Neural cell (in vitro differentiated cells): ENCODE results near the gene PLXNA3. TPM values are rescaled to one million over a fixed set of nuclear protein-coding genes. Genes with fewer than 3 reads are reported as not detected.

Experiments used
- H2AFZ ChIP-seq: fragments of 200-600, 300-800 bp; sonication (generic), shearing (Covaris generic); 2 replicates; pipeline ENCODE4 v1.6.0; 2014; ENCODE audit warnings: low read depth, mild to moderate bottlenecking, antibody characterized with exemption, low read length, moderate library complexity
- H3F3A ChIP-seq: fragments of 200-600 bp; shearing (Covaris generic); 2 replicates; pipeline ENCODE4 v1.6.1; 2016; ENCODE audit warnings: mild to moderate bottlenecking, moderate library complexity, mixed read lengths, antibody characterized with exemption, low read length; ENCODE audit not compliant: insufficient read depth, poor library complexity, severe bottlenecking
- H3K27ac ChIP-seq: fragments of 200-600, 300-800 bp; sonication (generic), shearing (Covaris generic); 2 replicates; pipeline ENCODE4 v1.5.1; 2014; ENCODE audit warnings: mild to moderate bottlenecking, low read length, moderate library complexity
- H3K27me3 ChIP-seq: fragments of 300-800, 200-600 bp; sonication (generic), shearing (Covaris generic); 2 replicates; pipeline ENCODE4 v1.6.0; 2014; ENCODE audit warnings: mild to moderate bottlenecking, low read depth, low read length, moderate library complexity; ENCODE audit not compliant: insufficient read depth
- H3K36me3 ChIP-seq: fragments of 300-800, 200-600 bp; sonication (generic), shearing (Covaris generic); 2 replicates; pipeline ENCODE4 v1.5.1; 2014; ENCODE audit warnings: mild to moderate bottlenecking, antibody characterized with exemption, low read length, moderate library complexity; ENCODE audit not compliant: insufficient read depth
- H3K4me2 ChIP-seq: fragments of 300-800, 200-600 bp; sonication (generic), shearing (Covaris generic); 2 replicates; pipeline ENCODE4 v1.6.0; 2014; ENCODE audit warnings: mild to moderate bottlenecking, low read length
- H3K4me3 ChIP-seq: fragments of 300-800, 200-600 bp; sonication (generic), shearing (Covaris generic); 2 replicates; pipeline ENCODE4 v1.5.1; 2014; ENCODE audit warnings: mild to moderate bottlenecking, low read length, moderate library complexity
- H3K79me2 ChIP-seq: fragments of 200-600 bp; shearing (Covaris generic); replicated peaks from 2 replicates; pipeline ENCODE4 v1.6.0; 2014; ENCODE audit warnings: mild to moderate bottlenecking, low read length, moderate library complexity; ENCODE audit not compliant: insufficient read depth
- H3K9ac ChIP-seq: fragments of 300-800, 200-600 bp; sonication (generic), shearing (Covaris generic); 2 replicates; pipeline ENCODE4 v1.6.1; 2016; ENCODE audit warnings: mild to moderate bottlenecking, low read length, mixed read lengths
- H3K9me2 ChIP-seq: fragments of 200-600 bp; shearing (Covaris generic); 2 replicates; pipeline ENCODE4 v1.6.1; 2016; ENCODE audit warnings: mild to moderate bottlenecking, low read length, mixed read lengths; ENCODE audit not compliant: insufficient read depth
- H3K9me3 ChIP-seq: fragments of 200-600, 300-800 bp; sonication (generic), shearing (Covaris generic); 2 replicates; pipeline ENCODE4 v1.6.1; 2016; ENCODE audit warnings: mild to moderate bottlenecking, mixed run types, low read length, moderate library complexity, mixed read lengths
- H4K20me1 ChIP-seq: fragments of 200-600 bp; shearing (Covaris generic); 2 replicates; pipeline ENCODE4 v1.6.1; 2016; ENCODE audit warnings: mild to moderate bottlenecking, mixed run types; ENCODE audit not compliant: insufficient read depth
- EP300 ChIP-seq: fragments of 450-650 bp; conservative IDR thresholded peaks from 2 replicates; pipeline ENCODE4 v1.6.1; 2014; ENCODE audit warnings: antibody characterized with exemption, mild to moderate bottlenecking, moderate library complexity; ENCODE audit not compliant: poor library complexity, severe bottlenecking
- EZH2 ChIP-seq: fragments of 200-600, 300-800 bp; shearing (Covaris generic), sonication (generic); IDR thresholded peaks from 2 replicates; pipeline ENCODE4 v1.6.1; 2014; ENCODE audit warnings: antibody characterized with exemption, low read length, borderline replicate concordance, mild to moderate bottlenecking; ENCODE audit not compliant: insufficient read depth, poor library complexity, severe bottlenecking
- MXI1 ChIP-seq: fragments of 450-650 bp; conservative IDR thresholded peaks from 2 replicates; pipeline ENCODE4 v1.6.1; 2014; ENCODE audit warnings: antibody characterized with exemption, mild to moderate bottlenecking; ENCODE audit not compliant: poor library complexity, severe bottlenecking
- POLR2AphosphoS5 ChIP-seq: IDR thresholded peaks from 2 replicates; pipeline ENCODE4 v1.6.1; 2012
- RAD21 ChIP-seq: fragments of 450-650 bp; conservative IDR thresholded peaks from 2 replicates; pipeline ENCODE4 v1.6.1; 2014; ENCODE audit warnings: antibody characterized with exemption, mild to moderate bottlenecking, moderate library complexity
- SMC3 ChIP-seq: fragments of 450-650 bp; conservative IDR thresholded peaks from 2 replicates; pipeline ENCODE4 v1.6.1; 2014; ENCODE audit warnings: antibody characterized with exemption, mild to moderate bottlenecking, moderate library complexity; ENCODE audit not compliant: poor library complexity
- TAF1 ChIP-seq: IDR thresholded peaks from 2 replicates; pipeline ENCODE4 v1.6.1; 2012; ENCODE audit warnings: low read depth
- polyA plus RNA-seq: library from polyadenylated mRNA; depleted of rRNA; stranded (reverse); fragments of >200 nt; gene quantifications from 2 replicates; pipeline ENCODE4 v1.2.3, GENCODE V29; 2014
- TF ChIP-seq, protein P1 (sequence below): fragments of 450-650 bp; IDR thresholded peaks from 2 replicates; pipeline ENCODE4 v1.5.1; 2014; ENCODE audit warnings: antibody characterized with exemption, mild to moderate bottlenecking, moderate library complexity; ENCODE audit not compliant: poor library complexity, severe bottlenecking
- TF ChIP-seq, protein P2 (sequence below): IDR thresholded peaks from 2 replicates; pipeline ENCODE4 v1.6.1; 2012; ENCODE audit warnings: borderline replicate concordance

PLXNA3 gene
- polyA plus RNA-seq, 1 donor from 2014 or later = 17.2 TPM

DNA sequence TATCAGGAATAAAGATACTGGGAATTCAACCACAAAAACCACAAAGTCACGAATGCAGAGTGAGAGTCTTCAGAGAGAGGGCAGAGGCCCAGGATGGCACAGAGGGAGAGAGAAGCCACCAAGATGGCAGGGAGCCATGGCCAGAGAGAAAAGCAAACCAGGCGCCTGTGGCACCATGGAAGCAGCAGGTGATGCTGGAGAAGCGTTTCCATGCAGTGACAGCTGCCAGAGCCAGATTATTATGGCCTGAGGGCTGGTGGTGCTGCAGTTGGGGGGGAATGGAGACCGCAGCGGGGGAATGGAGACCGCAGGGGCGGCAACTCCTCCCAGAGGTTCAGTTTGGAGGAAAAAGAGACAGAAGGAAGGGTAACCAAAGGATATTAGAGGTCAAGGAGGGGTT, 40.9 kb upstream of the PLXNA3 start:
- no peaks in the 10 kb centered on the region for H3K79me2 ChIP-seq
- H3K9me2 ChIP-seq = no peaks in the 10 kb centered on the region
- no peaks in the 10 kb centered on the region for H3F3A ChIP-seq
- H3K9me3 ChIP-seq = no peaks in the 10 kb centered on the region
- no peak overlapping the region for H3K27ac ChIP-seq
- no peaks in the 10 kb centered on the region for H3K36me3 ChIP-seq
- no peaks in the 10 kb centered on the region for H3K27me3 ChIP-seq
- no peaks in the 10 kb centered on the region for H4K20me1 ChIP-seq
- TF ChIP-seq EP300 = no peak
- TF ChIP-seq TAF1 = no peak
- TF ChIP-seq, protein P1, sequence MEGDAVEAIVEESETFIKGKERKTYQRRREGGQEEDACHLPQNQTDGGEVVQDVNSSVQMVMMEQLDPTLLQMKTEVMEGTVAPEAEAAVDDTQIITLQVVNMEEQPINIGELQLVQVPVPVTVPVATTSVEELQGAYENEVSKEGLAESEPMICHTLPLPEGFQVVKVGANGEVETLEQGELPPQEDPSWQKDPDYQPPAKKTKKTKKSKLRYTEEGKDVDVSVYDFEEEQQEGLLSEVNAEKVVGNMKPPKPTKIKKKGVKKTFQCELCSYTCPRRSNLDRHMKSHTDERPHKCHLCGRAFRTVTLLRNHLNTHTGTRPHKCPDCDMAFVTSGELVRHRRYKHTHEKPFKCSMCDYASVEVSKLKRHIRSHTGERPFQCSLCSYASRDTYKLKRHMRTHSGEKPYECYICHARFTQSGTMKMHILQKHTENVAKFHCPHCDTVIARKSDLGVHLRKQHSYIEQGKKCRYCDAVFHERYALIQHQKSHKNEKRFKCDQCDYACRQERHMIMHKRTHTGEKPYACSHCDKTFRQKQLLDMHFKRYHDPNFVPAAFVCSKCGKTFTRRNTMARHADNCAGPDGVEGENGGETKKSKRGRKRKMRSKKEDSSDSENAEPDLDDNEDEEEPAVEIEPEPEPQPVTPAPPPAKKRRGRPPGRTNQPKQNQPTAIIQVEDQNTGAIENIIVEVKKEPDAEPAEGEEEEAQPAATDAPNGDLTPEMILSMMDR = no peak
- no peak for TF ChIP-seq EZH2
- no peak for TF ChIP-seq POLR2AphosphoS5
- no peak for TF ChIP-seq SMC3
- TF ChIP-seq MXI1 = no peak
- TF ChIP-seq, protein P2, sequence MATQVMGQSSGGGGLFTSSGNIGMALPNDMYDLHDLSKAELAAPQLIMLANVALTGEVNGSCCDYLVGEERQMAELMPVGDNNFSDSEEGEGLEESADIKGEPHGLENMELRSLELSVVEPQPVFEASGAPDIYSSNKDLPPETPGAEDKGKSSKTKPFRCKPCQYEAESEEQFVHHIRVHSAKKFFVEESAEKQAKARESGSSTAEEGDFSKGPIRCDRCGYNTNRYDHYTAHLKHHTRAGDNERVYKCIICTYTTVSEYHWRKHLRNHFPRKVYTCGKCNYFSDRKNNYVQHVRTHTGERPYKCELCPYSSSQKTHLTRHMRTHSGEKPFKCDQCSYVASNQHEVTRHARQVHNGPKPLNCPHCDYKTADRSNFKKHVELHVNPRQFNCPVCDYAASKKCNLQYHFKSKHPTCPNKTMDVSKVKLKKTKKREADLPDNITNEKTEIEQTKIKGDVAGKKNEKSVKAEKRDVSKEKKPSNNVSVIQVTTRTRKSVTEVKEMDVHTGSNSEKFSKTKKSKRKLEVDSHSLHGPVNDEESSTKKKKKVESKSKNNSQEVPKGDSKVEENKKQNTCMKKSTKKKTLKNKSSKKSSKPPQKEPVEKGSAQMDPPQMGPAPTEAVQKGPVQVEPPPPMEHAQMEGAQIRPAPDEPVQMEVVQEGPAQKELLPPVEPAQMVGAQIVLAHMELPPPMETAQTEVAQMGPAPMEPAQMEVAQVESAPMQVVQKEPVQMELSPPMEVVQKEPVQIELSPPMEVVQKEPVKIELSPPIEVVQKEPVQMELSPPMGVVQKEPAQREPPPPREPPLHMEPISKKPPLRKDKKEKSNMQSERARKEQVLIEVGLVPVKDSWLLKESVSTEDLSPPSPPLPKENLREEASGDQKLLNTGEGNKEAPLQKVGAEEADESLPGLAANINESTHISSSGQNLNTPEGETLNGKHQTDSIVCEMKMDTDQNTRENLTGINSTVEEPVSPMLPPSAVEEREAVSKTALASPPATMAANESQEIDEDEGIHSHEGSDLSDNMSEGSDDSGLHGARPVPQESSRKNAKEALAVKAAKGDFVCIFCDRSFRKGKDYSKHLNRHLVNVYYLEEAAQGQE = no peak
- TF ChIP-seq RAD21 = no peak
- H3K4me2 ChIP-seq = no peak overlapping the region
- H3K4me3 ChIP-seq = no peak overlapping the region
- H2AFZ ChIP-seq = no peak overlapping the region
- no peak overlapping the region for H3K9ac ChIP-seq

DNA sequence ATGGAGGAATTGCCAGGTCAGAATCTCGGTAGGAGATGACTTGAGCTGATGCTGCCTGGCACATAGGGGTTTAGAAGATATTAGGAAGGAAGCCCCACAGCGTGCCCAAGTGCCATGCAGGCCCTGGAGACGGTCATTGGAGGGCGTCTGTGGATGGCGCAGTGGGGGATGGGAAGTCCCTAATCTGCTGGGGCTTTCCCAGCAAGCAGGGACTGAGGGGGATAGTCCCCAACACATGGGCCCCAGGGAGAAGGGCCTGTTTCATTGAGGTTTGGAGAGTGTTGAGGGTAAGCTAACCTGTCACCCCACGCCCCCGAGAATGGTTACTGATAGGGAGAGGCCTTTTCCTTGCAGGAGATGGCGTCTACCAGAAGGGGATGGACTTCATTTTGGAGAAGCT, 38.9 kb upstream of the PLXNA3 start:
- no peak overlapping the region for H3K4me2 ChIP-seq
- H3K4me3 ChIP-seq = no peak overlapping the region
- no peaks in the 10 kb centered on the region for H4K20me1 ChIP-seq
- H3K9me3 ChIP-seq = no peaks in the 10 kb centered on the region
- TF ChIP-seq EZH2 (no peak), TAF1 (no peak), SMC3 (no peak), POLR2AphosphoS5 (no peak), RAD21 (no peak), EP300 (no peak), MXI1 (no peak)
- TF ChIP-seq, protein P1 = no peak
- TF ChIP-seq, protein P2 = no peak
- H3K27ac ChIP-seq = no peak overlapping the region
- no peaks in the 10 kb centered on the region for H3K9me2 ChIP-seq
- H3K79me2 ChIP-seq = no peaks in the 10 kb centered on the region
- H3K27me3 ChIP-seq = no peaks in the 10 kb centered on the region
- no peak overlapping the region for H3K9ac ChIP-seq
- no peak overlapping the region for H2AFZ ChIP-seq
- no peaks in the 10 kb centered on the region for H3F3A ChIP-seq
- H3K36me3 ChIP-seq = no peaks in the 10 kb centered on the region
